GM13977 (cell line): ENCODE results near the gene ANKRD50.

Experiments
- DNase-seq: peaks from one replicate; pipeline ENCODE4 v3.0.0; 2012; ENCODE audit warnings: low spot score
- CTCF ChIP-seq: IDR thresholded peaks from 2 replicates; pipeline ENCODE4 v1.5.1; 2012; ENCODE audit warnings: mild to moderate bottlenecking, control low read depth; ENCODE audit not compliant: insufficient read depth; ENCODE audit errors: extremely low read depth, missing control alignments
- in situ Hi-C: fragments of 300-500 bp; cut with MboI; formaldehyde crosslinking; loops from one replicate; pipeline ENCODE4 v1.12.0; 2022; ENCODE audit warnings: low sequenced_read_pairs, low pct_unique_long_range_greater_than_20kb, mixed read lengths, inconsistent platforms; ENCODE audit not compliant: unreplicated experiment

ANKRD50 gene

GRCh38 chr4:124684301-124684700, 28.2 kb downstream of the ANKRD50 start:
- in situ Hi-C loops: no loop called here

GRCh38 chr4:124682384-124682783, 30.1 kb downstream of the ANKRD50 start:
- DNase-seq: no peak
- in situ Hi-C loops: no loop called here
- no peak for TF ChIP-seq CTCF

More at GRCh38 chr4:124684301-124684700, 28.2 kb downstream of the ANKRD50 start:
- DNase-seq: no peak
- TF ChIP-seq CTCF: no peak

GRCh38 chr4:124666496-124666895, 46.0 kb downstream of the ANKRD50 start:
- in situ Hi-C loops: no loop called here
- DNase-seq: no peak
- no peak for TF ChIP-seq CTCF

GRCh38 chr4:124658795-124659194, 53.7 kb downstream of the ANKRD50 start:
- no peak for DNase-seq
- in situ Hi-C loops: no loop called here
- TF ChIP-seq CTCF: no peak

- in situ Hi-C loops: no loop called here
- no peak for DNase-seq
- no peak for TF ChIP-seq CTCF
Measured at GRCh38 chr4:124650614-124651013, 61.9 kb downstream of the ANKRD50 start.

GRCh38 chr4:124647599-124647998, 64.9 kb downstream of the ANKRD50 start:
- TF ChIP-seq CTCF: no peak
- DNase-seq: no peak
- in situ Hi-C loops: no loop called here

- in situ Hi-C loops: no loop called here
- no peak for TF ChIP-seq CTCF
- DNase-seq: no peak
Measured at GRCh38 chr4:124644621-124645020, 67.9 kb downstream of the ANKRD50 start.
